ENCODE data around the gene SOCS6.

Gene SOCS6

DNA sequence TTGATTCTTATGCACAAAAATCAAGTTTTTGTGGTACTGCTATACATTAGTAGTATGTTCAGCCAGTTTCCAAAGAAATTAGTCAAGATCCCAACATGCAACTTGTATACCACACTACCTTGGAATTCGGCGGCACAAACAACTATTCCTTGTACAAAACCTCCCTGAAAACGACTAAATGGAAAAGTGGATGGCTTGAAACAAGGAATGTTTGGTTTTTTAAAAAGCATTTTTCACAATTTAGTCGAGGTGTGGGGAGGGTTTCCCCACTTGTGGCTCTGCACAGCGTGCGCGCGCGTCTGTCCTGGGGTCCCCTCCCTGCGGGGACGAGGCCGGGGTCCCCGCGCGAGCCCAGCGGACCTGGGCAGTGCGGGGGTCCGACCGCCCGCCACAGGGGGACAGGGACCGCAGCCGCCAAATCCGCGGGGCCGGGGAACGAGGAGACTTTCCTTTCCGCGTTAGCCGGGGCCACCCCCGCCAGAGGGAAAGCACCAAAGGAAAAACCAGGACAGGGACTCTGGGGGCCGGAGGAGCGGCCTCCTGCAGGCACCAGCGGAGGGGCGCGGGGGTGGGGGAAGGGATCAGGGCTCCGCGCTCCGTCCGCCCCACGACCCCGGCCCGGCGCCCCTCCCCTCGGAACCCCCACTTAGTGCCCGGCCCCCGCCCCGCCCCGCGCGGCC lies 534 bp upstream of the SOCS6 start:
- DNase-seq (ENCODE audit: low read depth): no peak

DNA sequence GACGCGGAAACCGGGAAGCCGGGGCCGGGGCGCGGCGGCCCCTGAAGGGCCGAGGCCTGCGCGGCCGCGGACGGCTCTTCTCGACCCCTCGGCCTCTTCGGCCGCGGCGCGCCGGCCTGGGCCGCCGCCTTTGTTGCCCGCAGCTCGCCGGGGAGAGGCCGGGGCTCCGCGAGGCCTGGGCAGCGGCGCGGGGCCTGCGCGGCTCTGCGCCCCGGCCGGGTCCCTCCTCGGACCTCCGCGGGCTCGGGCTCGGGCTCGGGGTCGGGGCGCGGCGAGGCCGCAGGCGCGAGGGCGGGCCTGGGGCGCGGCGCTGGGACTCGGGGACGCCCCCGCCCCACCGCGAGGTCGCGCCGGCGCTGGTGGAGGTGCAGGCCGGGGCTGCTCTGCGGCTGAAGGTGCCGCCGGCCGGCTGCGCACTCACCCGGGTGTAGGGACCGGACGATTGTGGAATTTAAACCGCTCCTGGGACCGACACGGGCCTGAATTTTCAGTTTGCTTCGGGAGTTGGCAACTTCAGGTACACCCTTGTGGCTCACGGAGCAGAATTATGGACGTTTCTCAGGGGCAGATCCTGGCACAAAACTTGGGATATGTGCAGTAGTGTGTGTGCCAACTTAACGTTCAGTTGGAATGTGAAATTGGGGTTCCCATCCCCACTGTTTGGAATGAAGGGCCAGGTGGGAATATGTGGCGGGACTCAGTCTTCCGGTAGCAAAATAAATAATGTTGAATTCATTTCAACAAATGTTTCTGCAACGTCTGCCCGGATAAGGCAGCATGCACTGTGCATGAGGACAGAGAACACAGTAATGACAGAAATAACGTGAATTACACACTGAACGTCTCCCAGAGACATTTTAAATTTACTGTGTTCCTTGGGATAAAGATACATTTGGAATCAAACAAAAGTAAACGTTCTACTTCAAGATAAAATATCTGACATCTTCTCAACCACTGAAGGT lies 787 bp downstream of the SOCS6 start:
- DNase-seq (ENCODE audit: low read depth): no peak

DNA sequence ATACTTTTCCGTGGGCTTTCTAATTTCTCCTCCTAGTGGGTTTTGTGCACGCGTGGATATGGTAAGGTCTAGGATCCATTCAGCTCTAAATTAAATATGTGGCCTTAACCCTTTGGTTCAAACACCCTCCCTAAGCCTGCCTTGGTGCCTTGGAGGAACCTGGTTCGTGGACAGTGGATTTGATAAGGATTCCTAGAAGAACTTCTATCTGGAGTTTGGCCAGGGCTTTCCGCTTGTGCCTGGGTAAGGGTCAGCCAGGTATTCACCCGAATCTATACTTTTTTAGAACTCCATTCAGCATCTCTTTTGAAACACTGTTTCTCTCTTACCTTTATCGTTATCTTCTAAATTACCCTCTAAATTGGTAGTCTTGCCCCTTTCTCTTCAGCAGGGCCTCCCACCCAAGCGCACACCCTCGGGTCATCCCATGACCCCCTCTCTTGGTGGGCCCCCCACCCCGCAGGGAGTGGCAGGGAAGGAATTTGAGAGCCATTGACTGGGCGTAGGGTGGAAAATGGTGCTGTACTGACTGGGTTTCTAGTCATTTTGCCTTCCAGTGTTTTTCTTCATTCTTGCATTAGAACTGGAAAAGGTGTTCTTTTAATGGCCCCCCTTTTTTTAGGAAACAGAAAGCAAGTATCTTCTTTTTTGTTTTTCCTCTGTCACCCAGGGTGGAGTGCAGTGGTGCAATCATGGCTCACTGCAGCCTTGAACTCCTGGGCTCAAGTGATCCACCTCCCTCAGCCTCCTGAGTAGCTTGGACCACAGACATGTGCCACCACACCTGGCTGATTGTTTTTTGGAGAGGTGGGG lies 1.8 kb downstream of the SOCS6 start:
- DNase-seq (ENCODE audit: low read depth): no peak

- no peak for DNase-seq (ENCODE audit: low read depth)
Observed at GRCh38 chr18:70291295-70291574, 2.4 kb downstream of the SOCS6 start.

DNA sequence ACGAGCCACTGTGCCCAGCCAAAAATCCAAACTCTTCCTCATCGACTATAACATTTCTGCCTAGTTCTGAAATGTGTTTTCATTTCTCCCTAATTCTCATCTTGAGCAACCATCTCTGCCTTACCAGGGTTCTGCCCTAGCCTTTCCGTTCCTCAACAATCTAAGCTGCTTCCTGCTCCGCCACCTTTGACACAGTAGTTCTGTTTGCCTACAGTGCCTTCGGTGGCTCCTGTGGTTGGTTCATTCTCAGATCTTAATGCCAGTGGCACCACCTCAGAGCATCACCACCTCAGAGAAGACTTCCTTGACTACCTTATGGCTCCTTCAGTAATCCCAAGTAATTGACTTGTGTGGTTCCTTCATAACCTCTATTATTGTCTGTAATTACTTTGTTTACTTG lies 3.8 kb downstream of the SOCS6 start:
- DNase-seq (ENCODE audit: low read depth): no peak

DNA sequence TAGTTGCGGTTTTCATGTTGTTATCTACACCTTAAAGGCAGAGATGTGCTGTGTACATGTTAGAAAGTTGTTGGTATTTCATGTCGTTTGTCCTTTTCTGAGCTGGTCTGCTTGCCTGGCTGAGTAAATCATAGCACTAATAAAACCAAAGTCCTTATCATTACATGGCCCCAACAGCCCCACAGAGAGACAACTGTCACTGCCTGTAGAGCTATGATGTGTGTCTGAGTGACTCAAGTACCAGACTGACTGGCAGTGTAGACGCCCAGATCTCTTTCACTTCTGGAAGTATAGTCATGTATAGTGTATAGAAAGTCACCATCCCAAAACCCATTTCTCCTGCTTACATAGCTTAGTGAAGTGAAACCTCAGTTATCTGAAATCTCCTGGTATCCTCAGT lies 4.3 kb downstream of the SOCS6 start:
- DNase-seq (ENCODE audit: low read depth): no peak

- no peak for DNase-seq (ENCODE audit: low read depth)
Observed at GRCh38 chr18:70294471-70295191, 5.8 kb downstream of the SOCS6 start.

DNA sequence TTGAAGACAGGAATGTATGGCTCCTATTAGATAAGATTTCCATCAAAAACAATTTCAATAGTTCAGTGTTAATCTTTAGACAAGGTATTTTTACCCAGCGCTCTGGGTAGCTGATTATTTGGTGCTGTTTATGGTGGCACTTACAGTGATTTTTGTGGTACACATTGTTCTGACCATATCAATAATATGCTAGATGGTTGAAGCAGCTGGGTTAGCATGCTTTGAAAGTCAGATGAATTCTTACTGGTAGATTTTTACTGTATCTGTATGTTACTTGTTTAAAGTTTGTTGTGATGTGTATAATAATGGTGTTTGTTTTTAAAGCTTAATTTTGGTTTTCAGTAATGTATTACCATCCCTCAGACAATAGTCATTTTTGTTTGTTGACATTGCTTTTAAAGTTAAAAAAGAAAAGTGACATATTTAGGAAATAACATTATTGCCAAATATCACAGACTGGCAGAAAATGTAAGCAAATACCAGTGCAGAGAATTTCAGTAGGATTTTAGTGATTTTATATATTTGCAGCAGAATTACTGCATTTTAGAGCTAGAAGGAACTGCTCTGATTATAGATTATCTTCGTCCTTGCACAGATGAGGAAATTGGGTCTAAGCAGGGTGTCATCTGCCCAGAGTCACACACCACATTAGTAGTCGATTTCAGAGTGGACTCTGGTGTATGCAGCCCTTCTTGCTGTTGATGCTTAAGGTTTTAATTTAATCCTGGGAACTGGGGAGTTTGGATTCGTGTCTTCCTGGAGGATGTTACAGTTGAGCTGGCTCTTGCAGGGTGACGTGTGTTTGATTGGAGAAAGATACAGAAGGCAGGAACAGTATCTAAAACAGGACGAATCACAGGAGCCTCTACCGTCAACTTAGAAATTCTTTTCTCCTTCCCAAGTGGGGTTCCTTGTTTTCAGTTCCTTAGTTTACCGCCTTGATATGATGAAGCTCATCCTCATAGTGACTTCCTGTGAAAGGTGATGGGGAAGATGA lies 6.6 kb downstream of the SOCS6 start:
- no peak for DNase-seq (ENCODE audit: low read depth)

GRCh38 chr18:70296289-70296688 lies 7.4 kb downstream of the SOCS6 start:
- DNase-seq (ENCODE audit: low read depth): no peak

DNA sequence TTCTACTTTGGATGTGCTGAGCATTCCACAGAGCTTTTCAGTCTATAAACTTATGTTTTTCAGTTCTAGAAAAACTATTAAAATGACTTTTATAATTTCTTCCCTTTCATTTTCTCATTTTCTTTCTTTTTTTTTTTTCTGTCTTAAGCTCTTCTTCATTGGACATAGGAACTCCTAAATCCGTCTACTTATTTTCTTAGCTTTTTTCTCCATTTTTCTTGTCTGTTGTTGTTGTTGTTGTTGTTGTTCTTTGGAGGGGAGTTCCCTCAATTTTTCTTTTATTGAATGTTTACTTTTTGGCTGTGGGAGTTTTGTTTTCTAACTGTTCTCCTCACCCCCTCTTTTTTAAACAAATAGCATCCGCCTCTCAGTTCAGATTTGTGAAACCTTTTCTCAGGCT lies 7.9 kb downstream of the SOCS6 start:
- DNase-seq (ENCODE audit: low read depth): no peak

DNA sequence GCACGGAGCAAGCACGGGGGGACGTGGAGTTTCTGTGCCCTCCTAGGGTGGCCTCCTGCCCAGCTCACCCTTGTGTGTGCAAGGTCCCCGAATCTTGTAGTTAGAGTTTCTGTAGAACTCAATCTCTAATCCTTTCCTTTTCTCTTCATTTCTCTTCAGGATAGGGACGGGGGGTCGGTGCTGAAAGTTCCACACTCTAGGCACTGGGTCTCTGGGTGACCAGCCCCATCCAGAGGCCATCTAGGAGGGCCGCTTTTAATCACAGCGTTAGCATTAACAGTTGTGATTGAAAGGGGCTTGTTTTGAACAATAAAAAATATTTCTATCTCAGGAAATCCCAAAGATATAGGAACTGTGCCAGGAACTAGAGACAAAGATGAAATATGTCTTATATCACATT lies 10.5 kb downstream of the SOCS6 start:
- DNase-seq (ENCODE audit: low read depth): no peak

- DNase-seq (ENCODE audit: low read depth): no peak
Observed at GRCh38 chr18:70301667-70302066, 12.8 kb downstream of the SOCS6 start.

DNA sequence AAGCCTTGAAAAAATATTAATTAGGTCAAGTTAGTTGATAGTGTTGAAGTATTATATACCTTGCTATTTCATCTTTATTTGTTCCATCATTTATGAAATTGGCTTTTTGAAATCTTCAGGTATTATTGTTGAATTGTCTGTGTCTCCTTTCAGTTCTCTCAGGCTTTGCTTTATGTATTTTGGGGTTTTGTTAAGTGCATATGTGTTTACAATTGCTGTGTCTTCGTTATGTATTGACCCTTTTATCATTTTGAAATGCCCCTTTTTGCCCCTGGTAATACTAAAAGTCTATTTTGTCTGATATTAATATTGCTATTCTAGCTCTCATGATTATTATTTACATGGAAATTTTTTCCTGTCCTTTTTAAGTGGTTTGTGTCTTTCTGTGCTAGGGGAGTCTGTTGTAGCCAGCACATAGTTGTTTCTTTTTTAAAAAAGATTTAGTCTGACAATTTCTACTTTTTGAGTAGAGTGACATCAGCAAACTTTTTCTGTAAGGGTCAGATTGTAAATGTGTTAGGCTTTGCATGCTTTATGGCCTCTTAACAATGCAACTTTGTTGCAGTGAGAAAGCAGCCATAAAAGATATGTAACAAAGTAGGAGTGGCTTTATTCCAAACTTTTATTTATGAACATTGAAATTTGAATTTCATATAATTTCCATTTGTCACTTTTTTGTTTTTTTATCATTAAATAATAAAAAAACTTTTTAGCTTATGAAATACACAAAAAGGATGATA lies 19.9 kb downstream of the SOCS6 start:
- no peak for DNase-seq (ENCODE audit: low read depth)

DNA sequence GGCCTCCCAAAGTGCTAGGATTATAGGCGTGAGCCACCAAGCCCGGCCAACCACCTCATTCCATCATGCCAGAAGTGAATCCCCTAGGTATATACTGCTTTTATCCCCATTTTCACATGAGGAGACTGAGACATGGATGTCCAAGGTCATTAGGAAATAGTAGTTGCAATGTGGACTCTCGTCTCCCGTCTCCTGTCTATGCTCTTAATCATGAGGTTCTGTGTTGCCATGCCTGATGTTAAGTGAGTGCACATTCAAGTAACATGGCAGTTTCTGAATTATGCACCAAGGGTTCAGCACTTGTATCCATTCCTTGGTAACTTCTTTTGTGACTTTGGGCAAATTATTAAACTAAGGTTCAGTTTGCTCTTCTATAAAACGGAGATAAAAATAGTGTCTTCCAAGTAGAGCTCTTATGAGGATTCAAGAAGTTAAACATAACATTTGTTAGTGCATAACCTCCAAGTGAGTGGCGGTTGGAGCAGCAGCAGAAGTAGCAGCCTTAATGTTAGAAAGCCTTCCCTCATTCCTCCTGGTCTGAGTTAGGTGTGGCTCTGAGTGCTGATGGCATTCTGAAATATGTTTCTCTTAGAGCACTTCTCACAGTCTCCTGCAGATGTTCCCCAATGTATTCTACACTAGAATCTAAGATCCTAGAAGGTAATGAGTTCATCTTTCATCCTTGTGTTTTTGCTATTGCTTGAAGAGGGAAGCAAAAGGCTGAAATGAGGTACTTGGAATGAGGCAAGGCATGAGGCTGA lies 21.9 kb downstream of the SOCS6 start:
- no peak for DNase-seq (ENCODE audit: low read depth)

GRCh38 chr18:70311726-70312125 lies 22.9 kb downstream of the SOCS6 start:
- no peak for DNase-seq (ENCODE audit: low read depth)

GRCh38 chr18:70313640-70314039 lies 24.8 kb downstream of the SOCS6 start:
- DNase-seq (ENCODE audit: low read depth): no peak

- no peak for DNase-seq (ENCODE audit: low read depth)
Observed at GRCh38 chr18:70314151-70314782, 25.4 kb downstream of the SOCS6 start.

DNA sequence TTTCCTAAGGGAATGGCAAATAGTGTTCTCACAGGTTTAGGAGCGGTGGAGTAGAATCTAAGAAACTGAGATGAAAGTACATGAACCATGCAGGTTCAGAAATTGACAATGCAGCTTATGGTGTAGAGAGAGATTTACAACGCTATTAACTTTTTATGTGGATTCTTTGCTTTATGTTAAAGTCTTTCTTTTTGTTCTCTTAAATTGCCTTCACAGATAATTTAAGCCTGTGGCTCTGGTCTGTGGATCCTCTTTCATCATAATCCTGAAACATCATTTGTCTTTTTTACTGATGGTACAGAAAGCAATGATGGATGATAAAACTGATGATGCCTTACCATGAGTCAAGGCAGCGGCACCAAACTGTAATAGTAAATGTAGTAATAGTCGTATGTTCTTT lies 30.3 kb downstream of the SOCS6 start:
- no peak for DNase-seq (ENCODE audit: low read depth)

DNA sequence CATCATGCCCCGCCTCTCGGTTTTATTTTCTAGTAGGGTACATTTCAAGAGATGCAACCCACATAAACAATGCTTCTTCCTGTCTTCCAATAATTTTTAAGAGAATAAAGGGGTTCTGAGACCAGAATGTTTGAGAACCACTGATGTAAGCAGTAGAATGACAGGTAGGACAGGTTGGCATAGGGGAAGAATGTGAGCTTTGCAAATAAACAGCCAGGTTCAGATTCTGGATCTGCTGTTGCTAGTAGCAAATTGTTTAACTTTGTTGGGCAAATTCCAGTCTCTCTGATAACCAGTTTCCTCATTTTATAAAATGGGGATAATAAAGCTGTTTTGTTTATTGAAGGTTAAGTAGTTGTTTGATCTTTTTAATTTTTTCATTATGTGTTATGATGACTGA lies 32.8 kb downstream of the SOCS6 start:
- DNase-seq (ENCODE audit: low read depth): no peak
